Measurements from ENCODE around the gene ERBB4.

- TF ChIP-seq CTCF (IDR thresholded peaks at IDR 0.05) (no peak), ZFX (IDR thresholded peaks at IDR 0.05; ENCODE audit: borderline replicate concordance) (no peak)
Measured at GRCh38 chr2:211934811-211935210, 603.8 kb downstream of the ERBB4 start.

Data from 22Rv1 (cell line).